Right hindlimb (tissue), 1 donor: ENCODE data around the gene EFNA2.

Experiments
- DNase-seq: peaks from one replicate; pipeline ENCODE4 v3.0.0-alpha.2; 2018

The EFNA2 gene

GRCh38 chr19:1249298-1249989 lies 36.2 kb upstream of the EFNA2 start:
- peak; percentile 97 for DNase-seq

DNA sequence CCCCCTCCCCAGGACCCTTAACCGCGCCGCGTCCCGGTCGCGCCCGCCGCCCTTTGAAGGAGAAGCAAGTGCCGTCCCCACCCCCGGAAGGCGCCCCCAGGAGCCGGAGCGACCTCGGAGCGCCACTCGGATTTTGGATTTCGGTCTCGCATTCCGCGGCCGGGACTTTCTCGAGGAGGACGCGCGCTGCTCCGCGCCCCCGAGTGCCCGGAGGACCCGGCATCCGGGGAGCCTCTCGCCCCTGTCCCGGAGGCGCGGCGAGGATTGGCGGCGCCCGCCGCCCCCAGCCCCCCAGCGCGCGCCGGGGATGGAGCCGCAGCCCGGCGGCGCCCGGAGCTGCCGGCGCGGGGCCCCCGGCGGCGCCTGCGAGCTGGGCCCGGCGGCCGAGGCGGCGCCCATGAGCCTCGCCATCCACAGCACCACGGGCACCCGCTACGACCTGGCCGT lies 35.7 kb upstream of the EFNA2 start:
- no peak for DNase-seq

DNA sequence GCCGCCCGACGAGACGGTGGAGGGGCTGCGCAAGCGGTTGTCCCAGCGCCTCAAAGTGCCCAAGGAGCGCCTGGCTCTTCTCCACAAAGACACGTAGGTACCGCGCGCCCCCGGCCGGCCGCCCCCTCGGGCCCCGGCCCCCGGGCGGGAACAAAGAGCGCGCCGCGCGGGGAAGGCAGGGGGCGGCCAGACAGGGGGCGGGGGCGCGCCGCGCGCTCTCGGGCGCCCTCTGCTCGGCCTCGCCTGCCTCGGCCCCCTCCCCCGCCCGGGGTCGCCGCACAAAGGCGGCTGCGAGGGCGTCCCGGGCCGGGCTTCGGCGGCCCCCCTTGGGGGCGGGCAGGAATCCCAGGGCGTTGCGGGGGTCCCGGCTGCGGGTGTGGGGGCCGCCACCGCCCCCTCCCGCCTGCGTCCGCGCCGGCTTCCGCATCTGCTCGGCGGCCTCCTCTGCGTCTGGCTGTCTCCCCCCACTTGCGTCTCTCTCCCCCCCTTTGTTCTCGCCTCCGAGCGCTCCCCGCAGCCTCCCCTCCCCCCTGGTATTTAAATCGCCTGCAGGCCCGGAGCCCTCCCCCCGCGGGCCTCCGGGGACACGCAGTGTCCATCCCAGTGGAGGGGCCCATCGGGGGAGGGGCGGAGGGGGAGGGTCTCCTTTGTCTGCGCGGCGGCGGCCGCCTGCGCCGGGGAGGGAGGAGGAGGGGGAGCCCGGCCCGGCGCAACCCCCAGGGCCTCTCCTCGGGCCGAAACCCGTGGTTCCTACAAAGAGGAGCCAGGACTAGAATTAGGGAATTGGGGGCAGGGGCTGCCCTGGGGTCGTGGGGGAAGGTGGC lies 35.0 kb upstream of the EFNA2 start:
- peak; percentile 72 for DNase-seq

- peak; percentile 77 for DNase-seq
These were observed 34.1 kb upstream of the EFNA2 start for GRCh38 chr19:1251330-1252220.

GRCh38 chr19:1252221-1252820 lies 33.4 kb upstream of the EFNA2 start:
- no peak for DNase-seq

GRCh38 chr19:1252821-1253513 lies 32.7 kb upstream of the EFNA2 start:
- DNase-seq: peak; percentile 87

GRCh38 chr19:1253514-1254080 lies 32.1 kb upstream of the EFNA2 start:
- DNase-seq: no peak

- DNase-seq: no peak
These were observed 31.6 kb upstream of the EFNA2 start for GRCh38 chr19:1254081-1254527.

DNA sequence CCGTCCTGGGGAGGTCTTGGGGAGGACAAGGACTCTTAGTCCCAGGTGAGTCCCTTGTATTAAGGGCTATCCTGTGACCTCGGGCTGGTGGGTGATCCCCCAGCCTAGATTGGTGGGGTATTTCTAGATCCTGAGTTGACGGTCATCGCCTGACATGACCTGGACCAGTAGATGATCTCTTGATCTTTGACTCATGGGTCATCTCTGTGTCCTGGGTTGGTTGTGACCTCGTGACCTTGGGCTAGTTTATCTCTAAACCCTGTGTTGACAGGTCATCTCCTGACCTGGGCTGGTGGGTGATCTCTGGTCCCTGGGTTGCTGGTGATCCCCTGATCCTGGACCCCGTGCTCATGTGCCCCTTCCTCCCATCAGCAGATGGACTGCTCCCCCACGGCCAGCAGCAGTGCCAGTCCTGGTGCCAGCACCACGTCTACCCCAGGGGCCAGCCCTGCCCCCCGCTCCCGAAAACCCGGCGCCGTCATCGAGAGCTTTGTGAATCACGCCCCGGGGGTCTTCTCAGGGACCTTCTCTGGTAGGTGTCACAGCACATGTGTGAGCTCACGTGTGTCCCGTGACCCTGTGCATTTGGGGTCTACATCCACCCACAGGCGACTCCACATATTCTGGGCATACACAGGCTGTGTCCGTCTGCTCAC lies 31.0 kb upstream of the EFNA2 start:
- no peak for DNase-seq

GRCh38 chr19:1255186-1256161 lies 30.2 kb upstream of the EFNA2 start:
- DNase-seq: peak; percentile 43

DNA sequence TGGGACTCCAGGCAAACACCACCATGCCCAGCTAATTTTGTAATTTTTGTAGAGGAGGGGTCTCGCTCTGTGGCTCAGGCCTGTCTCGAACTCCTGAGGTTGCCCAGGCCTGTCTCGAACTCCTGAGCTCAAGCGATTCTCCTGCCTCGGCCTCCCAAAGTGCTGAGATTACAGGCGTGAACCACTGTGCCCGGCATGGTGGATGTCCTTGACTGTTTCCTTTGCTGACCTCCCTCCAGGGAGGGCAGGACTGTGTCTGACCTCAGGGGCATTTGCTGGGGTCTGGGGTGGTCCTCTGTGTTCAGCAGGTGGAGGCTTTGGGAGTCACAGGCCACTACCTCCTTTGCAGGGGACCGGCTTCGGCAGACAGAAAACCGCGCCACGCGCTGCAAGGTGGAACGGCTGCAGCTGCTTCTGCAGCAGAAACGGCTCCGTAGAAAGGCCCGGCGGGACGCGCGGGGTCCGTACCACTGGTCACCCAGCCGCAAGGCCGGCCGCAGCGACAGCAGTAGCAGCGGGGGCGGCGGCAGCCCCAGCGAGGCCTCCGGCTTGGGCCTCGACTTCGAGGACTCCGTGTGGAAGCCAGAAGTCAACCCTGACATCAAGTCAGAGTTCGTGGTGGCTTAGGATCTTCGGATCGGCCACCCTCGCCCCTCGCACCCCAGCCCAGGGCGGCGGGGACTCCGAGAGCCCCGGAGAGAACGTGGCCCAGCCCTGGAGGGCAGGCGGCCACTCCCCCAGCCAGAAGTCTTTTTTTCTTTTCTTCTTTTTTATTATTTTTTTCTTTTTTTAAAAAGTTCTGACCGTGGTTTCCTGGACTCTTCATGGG lies 28.8 kb upstream of the EFNA2 start:
- no peak for DNase-seq

- no peak for DNase-seq
These were observed 28.1 kb upstream of the EFNA2 start for GRCh38 chr19:1257475-1258162.

DNA sequence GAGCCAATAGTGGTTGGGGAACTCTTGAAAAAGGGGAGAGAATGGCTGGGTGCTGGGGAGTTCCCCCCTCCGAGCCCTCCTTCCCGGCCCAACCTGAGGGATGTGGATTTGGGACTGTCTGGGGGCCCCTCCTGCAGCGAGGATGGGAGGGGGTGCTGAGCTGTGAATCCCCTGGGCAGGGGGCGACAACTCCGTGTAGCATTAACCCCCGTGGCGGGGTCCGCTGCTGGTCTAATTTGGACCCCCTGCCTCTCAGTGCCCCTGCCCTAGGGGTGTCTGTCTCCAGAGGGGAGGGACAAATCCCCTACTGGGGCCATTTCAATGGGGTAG lies 27.5 kb upstream of the EFNA2 start:
- no peak for DNase-seq

DNA sequence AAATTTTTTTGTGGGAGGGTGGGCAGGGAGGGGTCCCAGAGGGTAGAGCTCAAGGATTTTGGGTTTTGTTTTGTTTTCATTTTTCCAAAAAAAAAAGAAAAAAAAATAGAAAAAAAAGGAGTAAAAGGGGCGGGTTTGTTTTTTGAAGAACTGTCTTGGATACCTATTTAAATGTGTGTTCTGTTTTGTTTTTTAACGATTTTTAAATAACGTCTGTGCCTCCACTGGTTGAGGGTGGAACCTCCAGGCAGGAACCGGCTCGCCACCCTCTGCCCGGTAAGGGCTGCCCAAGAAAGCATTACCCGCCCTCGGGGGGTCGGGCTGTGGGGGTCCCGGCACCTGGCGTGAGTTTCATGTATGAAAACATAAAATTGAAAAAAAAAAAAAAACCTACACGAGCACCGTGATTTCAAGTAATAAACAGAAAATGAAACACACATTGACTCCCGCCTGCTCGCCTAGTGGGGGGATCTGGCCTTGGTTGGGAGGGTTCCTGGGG lies 26.9 kb upstream of the EFNA2 start:
- no peak for DNase-seq

GRCh38 chr19:1259206-1259875 lies 26.3 kb upstream of the EFNA2 start:
- DNase-seq: peak; percentile 75

- DNase-seq: no peak
These were observed 25.6 kb upstream of the EFNA2 start for GRCh38 chr19:1259876-1260748.
